Measurements from ENCODE around the gene CHRM2.

Gene CHRM2

GRCh38 chr7:136897676-136898075, 29.2 kb downstream of the CHRM2 start:
- DNase-seq = no peak

- no peak for DNase-seq
These were observed 31.6 kb downstream of the CHRM2 start for GRCh38 chr7:136900005-136900404.

- no peak for DNase-seq
These were observed 42.3 kb downstream of the CHRM2 start for GRCh38 chr7:136910771-136911170.

- no peak for DNase-seq
These were observed 42.9 kb downstream of the CHRM2 start for GRCh38 chr7:136911344-136911743.

GRCh38 chr7:136912339-136912738, 43.9 kb downstream of the CHRM2 start:
- no peak for DNase-seq

GRCh38 chr7:136914016-136914415, 45.6 kb downstream of the CHRM2 start:
- DNase-seq = no peak

- no peak for DNase-seq
These were observed 51.4 kb downstream of the CHRM2 start for GRCh38 chr7:136919820-136920219.

GRCh38 chr7:136923111-136923667, 54.7 kb downstream of the CHRM2 start:
- no peak for DNase-seq

GRCh38 chr7:136925044-136925443, 56.6 kb downstream of the CHRM2 start:
- DNase-seq = no peak

- peak; percentile 42 for DNase-seq
These were observed 57.1 kb downstream of the CHRM2 start for GRCh38 chr7:136925556-136925955.

GRCh38 chr7:136931169-136931867, 62.9 kb downstream of the CHRM2 start:
- no peak for DNase-seq

GRCh38 chr7:136937436-136937835, 69.0 kb downstream of the CHRM2 start:
- no peak for DNase-seq

- no peak for DNase-seq
These were observed 70.0 kb downstream of the CHRM2 start for GRCh38 chr7:136938476-136938875.

- DNase-seq = no peak
These were observed 71.7 kb downstream of the CHRM2 start for GRCh38 chr7:136940122-136940521.

- DNase-seq = no peak
These were observed 72.5 kb downstream of the CHRM2 start for GRCh38 chr7:136940917-136941316.

GRCh38 chr7:136941816-136942215, 73.4 kb downstream of the CHRM2 start:
- DNase-seq = no peak

- DNase-seq = no peak
These were observed 73.9 kb downstream of the CHRM2 start for GRCh38 chr7:136942401-136942800.

- DNase-seq = no peak
These were observed 74.5 kb downstream of the CHRM2 start for GRCh38 chr7:136942994-136943393.

- no peak for DNase-seq
These were observed 78.9 kb downstream of the CHRM2 start for GRCh38 chr7:136947347-136947746.

- no peak for DNase-seq
These were observed 81.9 kb downstream of the CHRM2 start for GRCh38 chr7:136950331-136950730.

- DNase-seq = no peak
These were observed 84.9 kb downstream of the CHRM2 start for GRCh38 chr7:136953386-136953785.

- no peak for DNase-seq
These were observed 87.8 kb downstream of the CHRM2 start for GRCh38 chr7:136956232-136956631.

GRCh38 chr7:136956671-136957070, 88.2 kb downstream of the CHRM2 start:
- DNase-seq = no peak

- DNase-seq = no peak
These were observed 88.9 kb downstream of the CHRM2 start for GRCh38 chr7:136957391-136957790.

- no peak for DNase-seq
These were observed 89.6 kb downstream of the CHRM2 start for GRCh38 chr7:136958016-136958415.

Data from NCI-H2081 treated with DMSO at 0.1 percent for 48 hours (cell line).